Activated T-cell treated with anti-CD3 and anti-CD28 coated beads for 1 hour (primary cell): Measurements from ENCODE around the gene MCHR1.
"Not testable (repeated sequence)": the region's sequence is repeated elsewhere in the genome, so short reads cannot be mapped to it uniquely, and the experiment has no call there.

Experiments
- DNase-seq: peaks from one replicate; pipeline ENCODE4 v3.0.0-alpha.2; 2020; ENCODE audit warnings: low read depth

The MCHR1 gene

GRCh38 chr22:40679249-40679963, at the start of gene MCHR1:
TSS of gene MCHR1 (plus strand) at chr22:40679484. CDS start at chr22:40679653, 169 bp downstream.
- DNase-seq, result no peak

GRCh38 chr22:40631925-40632324, 47.4 kb upstream of the MCHR1 start:
- DNase-seq, result no peak

GRCh38 chr22:40633036-40633435, 46.2 kb upstream of the MCHR1 start:
- no peak for DNase-seq

GRCh38 chr22:40634119-40634903, 45.0 kb upstream of the MCHR1 start:
- no peak for DNase-seq

- DNase-seq, result no peak
Observed at GRCh38 chr22:40635043-40635939, 44.0 kb upstream of the MCHR1 start.

GRCh38 chr22:40635940-40636379, 43.3 kb upstream of the MCHR1 start:
- peak; percentile 5 for DNase-seq

- peak; percentile 98 for DNase-seq
Observed at GRCh38 chr22:40636380-40637182, 42.7 kb upstream of the MCHR1 start, which contains the start of gene MRTFA. TSS of gene MRTFA (minus strand) at chr22:40636719.

GRCh38 chr22:40637183-40638150, 41.8 kb upstream of the MCHR1 start:
- peak; percentile 45 for DNase-seq

- no peak for DNase-seq
Observed at GRCh38 chr22:40638261-40638660, 41.0 kb upstream of the MCHR1 start.

- no peak for DNase-seq
Observed at GRCh38 chr22:40641269-40641668, 38.0 kb upstream of the MCHR1 start.

GRCh38 chr22:40642316-40642715, 37.0 kb upstream of the MCHR1 start:
- DNase-seq, result no peak

- no peak for DNase-seq
Observed at GRCh38 chr22:40645579-40646197, 33.6 kb upstream of the MCHR1 start.

GRCh38 chr22:40648386-40648785, 30.9 kb upstream of the MCHR1 start:
- no peak for DNase-seq

GRCh38 chr22:40651057-40651456, 28.2 kb upstream of the MCHR1 start:
- no peak for DNase-seq

- peak; percentile 44 for DNase-seq
Observed at GRCh38 chr22:40651563-40652501, 27.5 kb upstream of the MCHR1 start.

- no peak for DNase-seq
Observed at GRCh38 chr22:40653361-40653760, 25.9 kb upstream of the MCHR1 start.

GRCh38 chr22:40654522-40655167, 24.6 kb upstream of the MCHR1 start:
- no peak for DNase-seq

GRCh38 chr22:40655941-40656340, 23.3 kb upstream of the MCHR1 start:
- not testable (repeated sequence) for DNase-seq
